Neuron (in vitro differentiated cells): ENCODE measurements around the gene PPP1R9B.

ENCODE experiments used
- H2AFZ ChIP-seq: one replicate; pipeline ENCODE4 v1.6.1; 2013; ENCODE audit warnings: low read depth, mild to moderate bottlenecking, inconsistent platforms, low read length, moderate library complexity
- H3K27me3 ChIP-seq: one replicate; pipeline ENCODE4 v1.6.1; 2013; ENCODE audit warnings: low read length; ENCODE audit not compliant: insufficient read depth
- H3K36me3 ChIP-seq: one replicate; pipeline ENCODE4 v1.6.1; 2013; ENCODE audit warnings: low read length; ENCODE audit not compliant: insufficient read depth
- H3K4me1 ChIP-seq: one replicate; pipeline ENCODE4 v1.6.1; 2013; ENCODE audit warnings: low read length; ENCODE audit not compliant: insufficient read depth
- H3K4me3 ChIP-seq: 2 replicates; pipeline ENCODE4 v1.5.1; 2013; ENCODE audit warnings: mild to moderate bottlenecking, low read length, moderate library complexity
- H3K9me3 ChIP-seq: one replicate; pipeline ENCODE4 v1.6.1; 2013; ENCODE audit warnings: low read length

Gene PPP1R9B

GRCh38 chr17:50109785-50110184 is 40.7 kb downstream of the PPP1R9B start:
- Histone ChIP-seq H3K9me3 (no peaks in the 10 kb centered on the region), H2AFZ (no peak overlapping the region), H3K27me3 (no peaks in the 10 kb centered on the region), H3K4me1 (peaks cover 19% of the 10 kb centered on the region), H3K4me3 (no peak overlapping the region), H3K36me3 (peaks cover 18% of the 10 kb centered on the region)

GRCh38 chr17:50109207-50109606 is 41.3 kb downstream of the PPP1R9B start:
- Histone ChIP-seq H3K36me3 (peaks cover 18% of the 10 kb centered on the region), H3K9me3 (no peaks in the 10 kb centered on the region), H3K4me3 (no peak overlapping the region)

GRCh38 chr17:50108556-50108955 is 41.9 kb downstream of the PPP1R9B start:
- Histone ChIP-seq H3K36me3 (peaks cover 18% of the 10 kb centered on the region), H3K4me1 (peaks cover 23% of the 10 kb centered on the region), H2AFZ (no peak overlapping the region), H3K27me3 (no peaks in the 10 kb centered on the region), H3K9me3 (no peaks in the 10 kb centered on the region), H3K4me3 (no peak overlapping the region)

More at GRCh38 chr17:50109207-50109606, 41.3 kb downstream of the PPP1R9B start:
- no peak overlapping the region for H2AFZ ChIP-seq
- no peaks in the 10 kb centered on the region for H3K27me3 ChIP-seq
- peaks cover 23% of the 10 kb centered on the region for H3K4me1 ChIP-seq

- H3K36me3 ChIP-seq = peaks cover 18% of the 10 kb centered on the region
- H3K4me1 ChIP-seq = peaks cover 23% of the 10 kb centered on the region
- H3K4me3 ChIP-seq = no peak overlapping the region
- H3K27me3 ChIP-seq = no peaks in the 10 kb centered on the region
- H2AFZ ChIP-seq = no peak overlapping the region
- H3K9me3 ChIP-seq = no peaks in the 10 kb centered on the region
Observed at GRCh38 chr17:50107790-50108414, 42.6 kb downstream of the PPP1R9B start.

GRCh38 chr17:50106393-50107131 is 43.9 kb downstream of the PPP1R9B start:
- Histone ChIP-seq H3K27me3 (no peaks in the 10 kb centered on the region), H3K36me3 (peaks cover 18% of the 10 kb centered on the region), H3K4me3 (no peak overlapping the region), H3K4me1 (peaks cover 22% of the 10 kb centered on the region), H3K9me3 (no peaks in the 10 kb centered on the region), H2AFZ (no peak overlapping the region)

GRCh38 chr17:50105811-50106210 is 44.7 kb downstream of the PPP1R9B start:
- Histone ChIP-seq H3K4me1 (peaks cover 22% of the 10 kb centered on the region), H3K9me3 (no peaks in the 10 kb centered on the region), H3K27me3 (no peaks in the 10 kb centered on the region), H2AFZ (no peak overlapping the region), H3K4me3 (no peak overlapping the region), H3K36me3 (peaks cover 18% of the 10 kb centered on the region)

GRCh38 chr17:50103941-50104340 is 46.5 kb downstream of the PPP1R9B start:
- no peak overlapping the region for H2AFZ ChIP-seq
- no peaks in the 10 kb centered on the region for H3K27me3 ChIP-seq
- H3K36me3 ChIP-seq = peaks cover 9% of the 10 kb centered on the region
- no peak overlapping the region for H3K4me3 ChIP-seq
- H3K9me3 ChIP-seq = no peaks in the 10 kb centered on the region
- H3K4me1 ChIP-seq = peaks cover 22% of the 10 kb centered on the region

GRCh38 chr17:50103252-50103651 is 47.2 kb downstream of the PPP1R9B start:
- Histone ChIP-seq H3K4me3 (no peak overlapping the region), H3K36me3 (peaks cover 5% of the 10 kb centered on the region), H3K4me1 (peaks cover 22% of the 10 kb centered on the region), H3K27me3 (no peaks in the 10 kb centered on the region), H2AFZ (no peak overlapping the region), H3K9me3 (no peaks in the 10 kb centered on the region)

GRCh38 chr17:50102164-50102991 is 48.1 kb downstream of the PPP1R9B start:
- Histone ChIP-seq H3K36me3 (no peaks in the 10 kb centered on the region), H2AFZ (no peak overlapping the region), H3K27me3 (no peaks in the 10 kb centered on the region), H3K4me1 (peaks cover 22% of the 10 kb centered on the region), H3K9me3 (no peaks in the 10 kb centered on the region), H3K4me3 (no peak overlapping the region)

- Histone ChIP-seq H3K9me3 (no peaks in the 10 kb centered on the region), H2AFZ (no peak overlapping the region), H3K4me1 (peaks cover 22% of the 10 kb centered on the region), H3K27me3 (no peaks in the 10 kb centered on the region), H3K4me3 (no peak overlapping the region), H3K36me3 (no peaks in the 10 kb centered on the region)
Observed at GRCh38 chr17:50101346-50102163, 48.9 kb downstream of the PPP1R9B start.

GRCh38 chr17:50100921-50101345 is 49.5 kb downstream of the PPP1R9B start:
- H2AFZ ChIP-seq = no peak overlapping the region
- H3K4me1 ChIP-seq = peaks cover 27% of the 10 kb centered on the region
- H3K27me3 ChIP-seq = no peaks in the 10 kb centered on the region
- H3K9me3 ChIP-seq = no peaks in the 10 kb centered on the region
- H3K36me3 ChIP-seq = no peaks in the 10 kb centered on the region
- no peak overlapping the region for H3K4me3 ChIP-seq

- no peaks in the 10 kb centered on the region for H3K27me3 ChIP-seq
- H3K36me3 ChIP-seq = no peaks in the 10 kb centered on the region
- no peaks in the 10 kb centered on the region for H3K9me3 ChIP-seq
- H2AFZ ChIP-seq = no peak overlapping the region
- peaks cover 31% of the 10 kb centered on the region for H3K4me1 ChIP-seq
- no peak overlapping the region for H3K4me3 ChIP-seq
Observed at GRCh38 chr17:50100480-50100883, 50.0 kb downstream of the PPP1R9B start.
